B cell (primary cell): Measurements from ENCODE around the gene ARRB1. TPM values are rescaled to one million over a fixed set of nuclear protein-coding genes. Genes with fewer than 3 reads are reported as not detected.
"Not testable (repeated sequence)": the region's sequence is repeated elsewhere in the genome, so short reads cannot be mapped to it uniquely, and the experiment has no call there.

ENCODE experiments used
- ATAC-seq: fragments of 200-7000 bp; cut with Tn5 transposase; one replicate; pipeline ENCODE4 v1.10.0; 2021; ENCODE audit warnings: low read depth, mild to moderate bottlenecking, moderate number of reproducible peaks, moderate library complexity
- CTCF ChIA-PET: fragments of 350-600 bp; sonication (Branson Sonifier 250); formaldehyde crosslinking; loops from one replicate; lab custom pipeline; 2021; ENCODE audit warnings: antibody characterized with exemption, inconsistent platforms; lab: Charles Lee
- POLR2A ChIA-PET: fragments of 350-600 bp; sonication (Branson Sonifier 250); formaldehyde crosslinking; loops from one replicate; lab custom pipeline; 2021; ENCODE audit warnings: antibody characterized with exemption; lab: Charles Lee
- DNase-seq: peaks from one replicate; pipeline ENCODE4 v3.0.0; 2013
- H2AFZ ChIP-seq: 2 replicates; pipeline ENCODE4 v1.6.1; 2012; ENCODE audit warnings: mild to moderate bottlenecking, low read depth, low read length; ENCODE audit not compliant: insufficient read depth, poor library complexity, severe bottlenecking
- H3K27ac ChIP-seq, 2 donors: 1 replicate in 1 of 2; 2 replicates in 1 of 2; pipeline ENCODE4 v1.5.1; 2012 to 2013; ENCODE audit warnings: low read length in 2 of 2, mild to moderate bottlenecking in 2 of 2, moderate library complexity in 1 of 2
- H3K27me3 ChIP-seq, 4 experiments: fragments of 200-600 bp in 1 of 4; sonication (generic) in 1 of 4; replicated peaks in 1 of 4; 1 replicate in 2 of 4; 2 replicates in 2 of 4; pipeline versions ENCODE4 v1.6.1 to v1.7.0; 2013 to 2016; ENCODE audit warnings: low read length in 3 of 4, mild to moderate bottlenecking in 2 of 4, mixed read lengths in 1 of 4, moderate library complexity in 1 of 4; ENCODE audit not compliant: insufficient read depth in 4 of 4, control insufficient read depth in 3 of 4; ENCODE audit errors: control extremely low read depth in 1 of 4
- H3K36me3 ChIP-seq, 2 experiments: replicated peaks in 1 of 2; 1 replicate in 1 of 2; 2 replicates in 1 of 2; pipeline versions ENCODE4 v1.6.1 to v1.7.1; 2013; ENCODE audit warnings: low read length in 1 of 2; ENCODE audit not compliant: insufficient read depth in 2 of 2, control insufficient read depth in 1 of 2; ENCODE audit errors: control extremely low read depth in 1 of 2, extremely low read depth in 1 of 2
- H3K4me1 ChIP-seq, 2 donors: fragments of 200-600 bp in 1 of 2; sonication (generic) in 1 of 2; 1 replicate in 1 of 2; 2 replicates in 1 of 2; pipeline versions ENCODE4 v1.5.1 to v1.6.1; 2013 to 2017; ENCODE audit warnings: low read length in 2 of 2; ENCODE audit not compliant: control insufficient read depth in 2 of 2, insufficient read depth in 2 of 2
- H3K4me2 ChIP-seq: replicated peaks from 2 replicates; pipeline ENCODE3; 2012; ENCODE audit warnings: mild to moderate bottlenecking, low read depth, low read length; ENCODE audit not compliant: poor library complexity, severe bottlenecking
- H3K4me3 ChIP-seq, 5 experiments: fragments of 200-600 bp in 1 of 5; sonication (generic) in 1 of 5; 1 replicate in 3 of 5; 2 replicates in 2 of 5; pipeline versions ENCODE4 v1.5.1 to v1.7.0; 2011 to 2016; ENCODE audit warnings: low read length in 4 of 5, mild to moderate bottlenecking in 4 of 5, low read depth in 2 of 5, control low read depth in 1 of 5, moderate library complexity in 1 of 5; ENCODE audit not compliant: insufficient read depth in 1 of 5; ENCODE audit errors: control extremely low read depth in 1 of 5, extremely low read depth in 1 of 5
- H3K79me2 ChIP-seq: fragments of 200-600 bp; sonication (generic); one replicate; pipeline ENCODE4 v1.6.0; 2016; ENCODE audit warnings: low read length; ENCODE audit not compliant: control insufficient read depth, insufficient read depth
- H3K9ac ChIP-seq: fragments of 200-600 bp; sonication (generic); 2 replicates; pipeline ENCODE4 v1.6.1; 2017; ENCODE audit warnings: mild to moderate bottlenecking, low read length, moderate library complexity
- H3K9me3 ChIP-seq, 3 donors: one replicate each; pipeline versions ENCODE4 v1.6.1 to v1.7.1; 2013; ENCODE audit warnings: low read length in 2 of 3; ENCODE audit not compliant: control insufficient read depth in 2 of 3, insufficient read depth in 1 of 3; ENCODE audit errors: control extremely low read depth in 1 of 3
- H4K20me1 ChIP-seq: 2 replicates; pipeline ENCODE4 v1.6.0; 2012; ENCODE audit warnings: mild to moderate bottlenecking, low read length; ENCODE audit not compliant: insufficient read depth, control insufficient read depth, poor library complexity, severe bottlenecking
- H3K27ac Mint-ChIP-seq: one replicate; pipeline ENCODE4 v1.8.0; 2021; ENCODE audit warnings: mixed read lengths
- H3K27me3 Mint-ChIP-seq: one replicate; pipeline ENCODE4 v1.8.0; 2021; ENCODE audit warnings: mixed read lengths
- H3K4me1 Mint-ChIP-seq: one replicate; pipeline ENCODE4 v1.8.0; 2021; ENCODE audit warnings: mixed read lengths
- H3K4me3 Mint-ChIP-seq: one replicate; pipeline ENCODE4 v1.8.0; 2021; ENCODE audit warnings: mixed read lengths
- H3K9me3 Mint-ChIP-seq: one replicate; pipeline ENCODE4 v1.8.0; 2022; ENCODE audit warnings: mixed read lengths; ENCODE audit not compliant: insufficient read depth
- WGBS: methylation state at CpG from one replicate; pipeline ENCODE4 v1.1.5; 2013; ENCODE audit warnings: missing lambda C conversion rate; ENCODE audit not compliant: insufficient coverage; 5-methylcytosine and 5-hydroxymethylcytosine counted together
- intact Hi-C: fragments of 100-400 bp; cut with micrococcal nuclease; formaldehyde crosslinking; loops from one replicate; pipeline ENCODE4 v1.10.0; 2022
- polyA plus RNA-seq: library from polyadenylated mRNA; depleted of rRNA; stranded (reverse); fragments of >200 nt; gene quantifications from 2 replicates; pipeline ENCODE4 v1.2.3, GENCODE V29; 2012
- total RNA-seq, 2 donors: library from RNA; stranded (reverse); fragments of 120-200 nt in 1 of 2; gene quantifications; 1 replicate in 1 of 2; 2 replicates in 1 of 2; pipeline versions ENCODE4 v1.2.3 to v1.2.4, GENCODE V29; 2013 to 2022

The ARRB1 gene
- total and polyA plus RNA-seq, 2 donors (not counting 1 experiment from before 2014, with no cell fraction given): 1.0 to 1.9 TPM

DNA sequence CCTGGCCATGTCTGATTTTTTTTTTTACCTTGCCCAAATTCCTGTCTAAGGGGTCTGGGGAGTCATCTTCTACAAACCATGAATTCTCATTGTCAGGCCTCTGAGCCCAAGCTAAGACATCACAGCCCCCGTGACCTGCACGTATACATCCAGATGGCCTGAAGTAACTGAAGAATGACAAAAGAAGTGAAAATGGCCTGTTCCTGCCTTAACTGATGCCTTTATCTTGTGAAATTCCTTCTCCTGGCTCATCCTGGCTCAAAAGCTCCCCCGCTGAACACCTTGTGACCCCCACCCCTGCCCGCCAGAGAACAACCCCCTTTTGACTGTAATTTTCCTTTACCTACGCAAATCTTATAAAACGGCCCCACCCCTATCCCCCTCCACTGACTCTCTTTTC lies 20.2 kb downstream of the ARRB1 start:
- WGBS: 98% methylated on average over 5 of the region's 6 CpGs
- H3K27ac Mint-ChIP-seq, DNase-seq, H3K4me2 ChIP-seq, H3K9me3 Mint-ChIP-seq, H2AFZ ChIP-seq, H3K4me1 Mint-ChIP-seq, H3K4me3 ChIP-seq, H3K27me3 ChIP-seq, H3K9ac ChIP-seq, H3K79me2 ChIP-seq, H3K4me3 Mint-ChIP-seq, intact Hi-C loops, ATAC-seq, H3K27ac ChIP-seq, H3K4me1 ChIP-seq, H4K20me1 ChIP-seq, POLR2A ChIA-PET, CTCF ChIA-PET, H3K36me3 ChIP-seq, H3K9me3 ChIP-seq: not testable (repeated sequence)
- peaks cover 13% of the 10 kb centered on the region for H3K27me3 Mint-ChIP-seq

DNA sequence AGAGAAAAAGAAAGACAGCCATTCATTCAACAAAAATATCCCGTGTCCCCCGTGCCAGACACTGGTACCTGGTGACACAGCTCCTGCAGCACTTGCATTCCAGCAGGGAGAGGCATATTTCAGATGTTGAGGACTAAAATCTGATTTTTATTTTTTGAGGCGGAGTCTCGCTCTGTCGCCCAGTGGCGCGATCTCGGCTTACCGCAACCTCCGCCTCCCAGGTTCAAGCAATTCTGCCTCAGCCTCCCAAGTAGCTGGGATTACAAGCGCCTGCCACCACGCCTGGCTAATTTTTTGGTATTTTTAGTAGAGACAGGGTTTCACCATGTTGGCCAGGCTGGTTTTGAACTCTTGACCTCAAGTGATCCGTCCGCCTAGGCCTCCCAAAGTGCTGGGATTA lies 20.6 kb downstream of the ARRB1 start:
- 96% methylated on average over 12 of the region's 14 CpGs for WGBS

More for the DNA sequence above, 20.6 kb downstream of the ARRB1 start:
- DNase-seq, H3K27ac ChIP-seq, H3K4me2 ChIP-seq, H3K9ac ChIP-seq, H3K36me3 ChIP-seq, H3K27ac Mint-ChIP-seq, H3K9me3 ChIP-seq, H3K9me3 Mint-ChIP-seq, H3K4me1 Mint-ChIP-seq, intact Hi-C loops, H3K27me3 ChIP-seq, H2AFZ ChIP-seq, H3K4me3 ChIP-seq, ATAC-seq, H3K79me2 ChIP-seq, H3K4me1 ChIP-seq, H3K4me3 Mint-ChIP-seq, H4K20me1 ChIP-seq, POLR2A ChIA-PET: not testable (repeated sequence)
- peaks cover 13% of the 10 kb centered on the region for H3K27me3 Mint-ChIP-seq
- CTCF ChIA-PET: interaction anchor here (0.7 to 2.8 kb wide), 4 partner anchors 51 to 860 kb away, joined by 3 to 10 read pairs (median 4); no protein-coding TSS in a partner anchor
